Neuron (in vitro differentiated cells): ENCODE data around the gene GGA3.
"Not testable (repeated sequence)": the region's sequence is repeated elsewhere in the genome, so short reads cannot be mapped to it uniquely, and the experiment has no call there.

Experiments
- H2AFZ ChIP-seq: one replicate; pipeline ENCODE4 v1.6.1; 2013; ENCODE audit warnings: low read depth, mild to moderate bottlenecking, inconsistent platforms, low read length, moderate library complexity
- H3K27me3 ChIP-seq: one replicate; pipeline ENCODE4 v1.6.1; 2013; ENCODE audit warnings: low read length; ENCODE audit not compliant: insufficient read depth
- H3K36me3 ChIP-seq: one replicate; pipeline ENCODE4 v1.6.1; 2013; ENCODE audit warnings: low read length; ENCODE audit not compliant: insufficient read depth
- H3K4me1 ChIP-seq: one replicate; pipeline ENCODE4 v1.6.1; 2013; ENCODE audit warnings: low read length; ENCODE audit not compliant: insufficient read depth
- H3K4me3 ChIP-seq: 2 replicates; pipeline ENCODE4 v1.5.1; 2013; ENCODE audit warnings: mild to moderate bottlenecking, low read length, moderate library complexity
- H3K9me3 ChIP-seq: one replicate; pipeline ENCODE4 v1.6.1; 2013; ENCODE audit warnings: low read length

GGA3 gene

GRCh38 chr17:75288770-75289114 is 27.3 kb upstream of the GGA3 start:
- Histone ChIP-seq H3K4me3 (peak overlapping the region; percentile 67), H3K9me3 (no peaks in the 10 kb centered on the region), H3K36me3 (no peaks in the 10 kb centered on the region), H3K4me1 (peaks cover 6% of the 10 kb centered on the region), H3K27me3 (no peaks in the 10 kb centered on the region), H2AFZ (peak overlapping the region; percentile 82)

- Histone ChIP-seq H3K9me3 (no peaks in the 10 kb centered on the region), H3K4me3 (peak overlapping the region; percentile 67), H3K36me3 (no peaks in the 10 kb centered on the region), H3K27me3 (no peaks in the 10 kb centered on the region), H3K4me1 (peaks cover 6% of the 10 kb centered on the region), H2AFZ (no peak overlapping the region)
These were observed 27.0 kb upstream of the GGA3 start for GRCh38 chr17:75288359-75288758.

- H3K36me3 ChIP-seq, result no peaks in the 10 kb centered on the region
- no peaks in the 10 kb centered on the region for H3K9me3 ChIP-seq
- no peak overlapping the region for H2AFZ ChIP-seq
- H3K27me3 ChIP-seq, result no peaks in the 10 kb centered on the region
- H3K4me3 ChIP-seq, result no peak overlapping the region
- H3K4me1 ChIP-seq, result peaks cover 6% of the 10 kb centered on the region
These were observed 25.8 kb upstream of the GGA3 start for GRCh38 chr17:75287221-75287620.

- no peaks in the 10 kb centered on the region for H3K27me3 ChIP-seq
- H3K9me3 ChIP-seq, result no peaks in the 10 kb centered on the region
- H3K36me3 ChIP-seq, result no peaks in the 10 kb centered on the region
- H2AFZ ChIP-seq, result no peak overlapping the region
- H3K4me1 ChIP-seq, result peaks cover 6% of the 10 kb centered on the region
- H3K4me3 ChIP-seq, result no peak overlapping the region
These were observed 23.7 kb upstream of the GGA3 start for GRCh38 chr17:75285123-75285522.

GRCh38 chr17:75280189-75280588 is 18.8 kb upstream of the GGA3 start:
- H3K36me3 ChIP-seq, H3K4me3 ChIP-seq, H3K9me3 ChIP-seq, H3K4me1 ChIP-seq, H3K27me3 ChIP-seq, H2AFZ ChIP-seq: not testable (repeated sequence)

- H3K27me3 ChIP-seq, result no peaks in the 10 kb centered on the region
- no peaks in the 10 kb centered on the region for H3K36me3 ChIP-seq
- H3K4me3 ChIP-seq, result no peak overlapping the region
- H3K9me3 ChIP-seq, result no peaks in the 10 kb centered on the region
- H2AFZ ChIP-seq, result no peak overlapping the region
- no peaks in the 10 kb centered on the region for H3K4me1 ChIP-seq
These were observed 16.3 kb upstream of the GGA3 start for GRCh38 chr17:75277664-75278071.

GRCh38 chr17:75273977-75274708 is 12.7 kb upstream of the GGA3 start:
- no peak overlapping the region for H3K4me3 ChIP-seq
- no peaks in the 10 kb centered on the region for H3K9me3 ChIP-seq
- no peaks in the 10 kb centered on the region for H3K36me3 ChIP-seq
- H3K4me1 ChIP-seq, result peaks cover 13% of the 10 kb centered on the region
- H2AFZ ChIP-seq, result no peak overlapping the region
- H3K27me3 ChIP-seq, result no peaks in the 10 kb centered on the region

GRCh38 chr17:75272848-75273184 is 11.4 kb upstream of the GGA3 start:
- no peaks in the 10 kb centered on the region for H3K36me3 ChIP-seq
- H3K9me3 ChIP-seq, result no peaks in the 10 kb centered on the region
- H3K4me1 ChIP-seq, result peaks cover 13% of the 10 kb centered on the region
- no peaks in the 10 kb centered on the region for H3K27me3 ChIP-seq
- no peak overlapping the region for H2AFZ ChIP-seq
- H3K4me3 ChIP-seq, result no peak overlapping the region

- peak overlapping the region; percentile 96 for H3K4me3 ChIP-seq
- H3K9me3 ChIP-seq, result no peaks in the 10 kb centered on the region
- no peaks in the 10 kb centered on the region for H3K36me3 ChIP-seq
- peak overlapping the region; percentile 89 for H2AFZ ChIP-seq
- peaks cover 13% of the 10 kb centered on the region for H3K4me1 ChIP-seq
- no peaks in the 10 kb centered on the region for H3K27me3 ChIP-seq
These were observed 10.8 kb upstream of the GGA3 start for GRCh38 chr17:75271955-75272847.

- Histone ChIP-seq H3K27me3 (no peaks in the 10 kb centered on the region), H2AFZ (peak overlapping the region; percentile 89), H3K4me1 (peaks cover 13% of the 10 kb centered on the region), H3K4me3 (peak overlapping the region; percentile 96), H3K9me3 (no peaks in the 10 kb centered on the region), H3K36me3 (peaks cover 4% of the 10 kb centered on the region)
These were observed 10.0 kb upstream of the GGA3 start for GRCh38 chr17:75271233-75271954.

- Histone ChIP-seq H3K36me3 (peaks cover 5% of the 10 kb centered on the region), H3K4me3 (peak within 1 kb of the TSS; percentile 96), H3K4me1 (peaks cover 13% of the 10 kb centered on the region), H3K27me3 (no peaks in the 10 kb centered on the region), H3K9me3 (no peaks in the 10 kb centered on the region), H2AFZ (peak within 1 kb of the TSS; percentile 96)
These were observed 9.5 kb upstream of the GGA3 start, which contains the start of gene MIF4GD for GRCh38 chr17:75270966-75271232. Gene MIF4GD, minus strand, starts transcription at chr17:75271231. Its CDS starts 1,036 bp downstream, at chr17:75270195.

- Histone ChIP-seq H3K27me3 (no peaks in the 10 kb centered on the region), H3K36me3 (peaks cover 10% of the 10 kb centered on the region), H2AFZ (peak overlapping the region; percentile 96), H3K4me3 (peak overlapping the region; percentile 96), H3K4me1 (peaks cover 13% of the 10 kb centered on the region), H3K9me3 (no peaks in the 10 kb centered on the region)
These were observed 9.0 kb upstream of the GGA3 start for GRCh38 chr17:75270218-75270965.

GRCh38 chr17:75269844-75270217 is 8.4 kb upstream of the GGA3 start:
- H3K4me3 ChIP-seq, result peak overlapping the region; percentile 96
- peak overlapping the region; percentile 96 for H2AFZ ChIP-seq
- peaks cover 14% of the 10 kb centered on the region for H3K36me3 ChIP-seq
- no peaks in the 10 kb centered on the region for H3K9me3 ChIP-seq
- peaks cover 13% of the 10 kb centered on the region for H3K4me1 ChIP-seq
- H3K27me3 ChIP-seq, result no peaks in the 10 kb centered on the region
